ENCODE data around the gene ADAM33.

Gene ADAM33

DNA sequence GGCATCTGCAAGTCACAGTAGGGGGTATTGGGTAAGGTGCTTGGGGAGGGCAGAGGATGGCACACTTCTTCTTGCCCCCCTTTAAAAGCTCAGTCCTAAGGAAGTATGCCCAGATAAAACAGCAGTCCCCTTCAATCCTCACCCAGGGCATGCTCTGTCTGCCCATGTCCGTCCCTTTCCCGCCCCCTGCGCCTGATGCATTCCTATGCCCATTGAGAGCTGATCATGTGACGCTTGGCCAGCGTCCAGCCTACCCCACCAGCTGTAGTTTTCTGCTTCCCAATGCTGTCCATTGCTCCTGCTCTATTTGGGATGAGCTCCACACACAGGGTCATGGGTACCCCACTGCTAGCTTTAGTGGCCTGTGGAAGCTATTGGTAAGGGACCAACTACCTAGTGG, 22.3 kb upstream of the ADAM33 start:
- no peak overlapping the region for H3K4me2 ChIP-seq (ENCODE audit: low read depth, low read length, poor library complexity, severe bottlenecking)
- H3K9me2 ChIP-seq (replicated peaks; ENCODE audit: low read depth, low read length) = no peaks in the 10 kb centered on the region
- no peaks in the 10 kb centered on the region for H3K4me1 ChIP-seq (ENCODE audit: insufficient read depth, low read length, poor library complexity, severe bottlenecking)
- no peak overlapping the region for H3K4me3 ChIP-seq (ENCODE audit: low read length, poor library complexity, severe bottlenecking)
- H3K9me3 ChIP-seq (ENCODE audit: insufficient read depth, low read depth, low read length) = no peaks in the 10 kb centered on the region
- H3K79me2 ChIP-seq (ENCODE audit: insufficient read depth, low read length) = no peaks in the 10 kb centered on the region
- no peak overlapping the region for H3K9ac ChIP-seq (ENCODE audit: low read depth, low read length, poor library complexity, severe bottlenecking)
- H4K20me1 ChIP-seq (ENCODE audit: insufficient read depth, low read length, poor library complexity, severe bottlenecking) = no peaks in the 10 kb centered on the region
- H3K27me3 ChIP-seq (ENCODE audit: insufficient read depth, low read length, poor library complexity, severe bottlenecking) = no peaks in the 10 kb centered on the region
- TF ChIP-seq EZH2phosphoT487 (IDR thresholded peaks at IDR 0.05; ENCODE audit: borderline replicate concordance) = no peak
- TF ChIP-seq, protein P1, sequence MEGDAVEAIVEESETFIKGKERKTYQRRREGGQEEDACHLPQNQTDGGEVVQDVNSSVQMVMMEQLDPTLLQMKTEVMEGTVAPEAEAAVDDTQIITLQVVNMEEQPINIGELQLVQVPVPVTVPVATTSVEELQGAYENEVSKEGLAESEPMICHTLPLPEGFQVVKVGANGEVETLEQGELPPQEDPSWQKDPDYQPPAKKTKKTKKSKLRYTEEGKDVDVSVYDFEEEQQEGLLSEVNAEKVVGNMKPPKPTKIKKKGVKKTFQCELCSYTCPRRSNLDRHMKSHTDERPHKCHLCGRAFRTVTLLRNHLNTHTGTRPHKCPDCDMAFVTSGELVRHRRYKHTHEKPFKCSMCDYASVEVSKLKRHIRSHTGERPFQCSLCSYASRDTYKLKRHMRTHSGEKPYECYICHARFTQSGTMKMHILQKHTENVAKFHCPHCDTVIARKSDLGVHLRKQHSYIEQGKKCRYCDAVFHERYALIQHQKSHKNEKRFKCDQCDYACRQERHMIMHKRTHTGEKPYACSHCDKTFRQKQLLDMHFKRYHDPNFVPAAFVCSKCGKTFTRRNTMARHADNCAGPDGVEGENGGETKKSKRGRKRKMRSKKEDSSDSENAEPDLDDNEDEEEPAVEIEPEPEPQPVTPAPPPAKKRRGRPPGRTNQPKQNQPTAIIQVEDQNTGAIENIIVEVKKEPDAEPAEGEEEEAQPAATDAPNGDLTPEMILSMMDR (conservative IDR thresholded peaks at IDR 0.05; ENCODE audit: low read length) = no peak
- H3F3A ChIP-seq (ENCODE audit: low read depth) = no peaks in the 10 kb centered on the region
- H3K36me3 ChIP-seq (ENCODE audit: insufficient read depth, low read length) = no peaks in the 10 kb centered on the region
- no peak overlapping the region for H2AFZ ChIP-seq (ENCODE audit: low read length)

- Histone ChIP-seq H3K27me3 (ENCODE audit: insufficient read depth, low read length, poor library complexity, severe bottlenecking) (no peaks in the 10 kb centered on the region), H3K36me3 (ENCODE audit: insufficient read depth, low read length) (no peaks in the 10 kb centered on the region), H3K79me2 (ENCODE audit: insufficient read depth, low read length) (no peaks in the 10 kb centered on the region), H4K20me1 (ENCODE audit: insufficient read depth, low read length, poor library complexity, severe bottlenecking) (no peaks in the 10 kb centered on the region), H3K4me3 (ENCODE audit: low read length, poor library complexity, severe bottlenecking) (no peak overlapping the region), H3K4me2 (ENCODE audit: low read depth, low read length, poor library complexity, severe bottlenecking) (no peak overlapping the region), H3K9ac (ENCODE audit: low read depth, low read length, poor library complexity, severe bottlenecking) (no peak overlapping the region), H3K9me3 (ENCODE audit: insufficient read depth, low read depth, low read length) (no peaks in the 10 kb centered on the region), H3F3A (ENCODE audit: low read depth) (no peaks in the 10 kb centered on the region), H3K9me2 (replicated peaks; ENCODE audit: low read depth, low read length) (no peaks in the 10 kb centered on the region), H3K4me1 (ENCODE audit: insufficient read depth, low read length, poor library complexity, severe bottlenecking) (no peaks in the 10 kb centered on the region), H2AFZ (ENCODE audit: low read length) (no peak overlapping the region)
- TF ChIP-seq, protein P1 (conservative IDR thresholded peaks at IDR 0.05; ENCODE audit: low read length) = no peak
- TF ChIP-seq EZH2phosphoT487 (IDR thresholded peaks at IDR 0.05; ENCODE audit: borderline replicate concordance) = no peak
Measured at GRCh38 chr20:3702611-3703391, 21.0 kb upstream of the ADAM33 start.

DNA sequence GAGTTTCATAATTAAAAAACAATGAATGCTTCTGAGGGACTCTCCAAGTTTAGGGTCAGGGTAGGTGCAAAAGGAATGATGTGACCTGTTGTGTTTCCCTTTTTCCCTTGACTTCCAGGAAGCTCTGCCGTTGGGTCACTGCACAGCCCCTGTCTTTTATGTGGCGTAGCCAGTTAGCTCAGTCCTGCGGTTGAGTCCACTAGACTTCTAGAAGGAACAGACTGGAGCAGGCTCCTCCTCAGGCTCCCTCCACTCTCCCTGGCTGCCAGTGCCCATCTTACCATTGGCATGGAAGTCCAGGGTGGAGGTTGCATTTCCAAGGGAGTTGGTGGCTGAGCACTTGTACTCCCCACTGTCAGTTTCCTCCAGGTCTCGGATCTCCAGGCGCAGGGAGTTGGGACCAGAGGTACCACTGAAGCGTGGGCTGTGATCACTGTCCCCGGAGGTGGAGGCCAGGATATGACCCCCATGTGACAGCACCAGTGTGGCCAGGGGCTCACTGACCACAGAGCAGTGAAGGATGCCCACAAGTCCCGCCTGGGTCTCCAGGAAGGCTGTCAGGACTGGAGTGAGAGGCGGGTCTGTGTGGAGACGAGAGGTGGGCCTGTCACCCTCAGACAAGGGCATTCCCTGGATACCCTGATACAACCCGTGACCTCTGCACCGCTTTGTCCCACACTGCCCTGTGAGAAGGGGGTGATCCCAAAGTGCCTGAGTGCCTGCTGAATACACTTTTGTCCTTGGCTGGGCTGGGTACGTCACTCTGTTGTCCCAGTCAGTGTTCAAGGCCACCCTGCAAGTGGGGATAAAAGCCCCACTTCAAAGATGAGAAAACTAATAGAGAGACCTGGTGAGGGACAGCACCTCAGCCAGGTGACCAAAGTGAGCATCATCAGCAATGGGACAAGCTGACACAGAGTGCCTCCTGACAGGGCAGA, 19.5 kb upstream of the ADAM33 start:
- H3K9me3 ChIP-seq (ENCODE audit: insufficient read depth, low read depth, low read length) = no peaks in the 10 kb centered on the region
- no peaks in the 10 kb centered on the region for H3K36me3 ChIP-seq (ENCODE audit: insufficient read depth, low read length)
- no peak overlapping the region for H3K4me3 ChIP-seq (ENCODE audit: low read length, poor library complexity, severe bottlenecking)
- H3K4me2 ChIP-seq (ENCODE audit: low read depth, low read length, poor library complexity, severe bottlenecking) = no peak overlapping the region
- H3K27me3 ChIP-seq (ENCODE audit: insufficient read depth, low read length, poor library complexity, severe bottlenecking) = no peaks in the 10 kb centered on the region
- no peaks in the 10 kb centered on the region for H4K20me1 ChIP-seq (ENCODE audit: insufficient read depth, low read length, poor library complexity, severe bottlenecking)
- TF ChIP-seq, protein P1 (conservative IDR thresholded peaks at IDR 0.05; ENCODE audit: low read length) = no peak
- no peak for TF ChIP-seq EZH2phosphoT487 (IDR thresholded peaks at IDR 0.05; ENCODE audit: borderline replicate concordance)
- no peaks in the 10 kb centered on the region for H3K9me2 ChIP-seq (replicated peaks; ENCODE audit: low read depth, low read length)
- no peaks in the 10 kb centered on the region for H3K79me2 ChIP-seq (ENCODE audit: insufficient read depth, low read length)
- no peaks in the 10 kb centered on the region for H3K4me1 ChIP-seq (ENCODE audit: insufficient read depth, low read length, poor library complexity, severe bottlenecking)
- no peak overlapping the region for H2AFZ ChIP-seq (ENCODE audit: low read length)
- no peaks in the 10 kb centered on the region for H3F3A ChIP-seq (ENCODE audit: low read depth)
- no peak overlapping the region for H3K9ac ChIP-seq (ENCODE audit: low read depth, low read length, poor library complexity, severe bottlenecking)
